ENCODE data around the gene DQX1.
"Not testable (repeated sequence)": the region's sequence is repeated elsewhere in the genome, so short reads cannot be mapped to it uniquely, and the experiment has no call there.

DQX1 gene

GRCh38 chr2:74497777-74498499 lies 28.1 kb downstream of the DQX1 start:
- in situ Hi-C loops (cut with HindIII; ENCODE audit: low sequenced_read_pairs) = no loop called here

DNA sequence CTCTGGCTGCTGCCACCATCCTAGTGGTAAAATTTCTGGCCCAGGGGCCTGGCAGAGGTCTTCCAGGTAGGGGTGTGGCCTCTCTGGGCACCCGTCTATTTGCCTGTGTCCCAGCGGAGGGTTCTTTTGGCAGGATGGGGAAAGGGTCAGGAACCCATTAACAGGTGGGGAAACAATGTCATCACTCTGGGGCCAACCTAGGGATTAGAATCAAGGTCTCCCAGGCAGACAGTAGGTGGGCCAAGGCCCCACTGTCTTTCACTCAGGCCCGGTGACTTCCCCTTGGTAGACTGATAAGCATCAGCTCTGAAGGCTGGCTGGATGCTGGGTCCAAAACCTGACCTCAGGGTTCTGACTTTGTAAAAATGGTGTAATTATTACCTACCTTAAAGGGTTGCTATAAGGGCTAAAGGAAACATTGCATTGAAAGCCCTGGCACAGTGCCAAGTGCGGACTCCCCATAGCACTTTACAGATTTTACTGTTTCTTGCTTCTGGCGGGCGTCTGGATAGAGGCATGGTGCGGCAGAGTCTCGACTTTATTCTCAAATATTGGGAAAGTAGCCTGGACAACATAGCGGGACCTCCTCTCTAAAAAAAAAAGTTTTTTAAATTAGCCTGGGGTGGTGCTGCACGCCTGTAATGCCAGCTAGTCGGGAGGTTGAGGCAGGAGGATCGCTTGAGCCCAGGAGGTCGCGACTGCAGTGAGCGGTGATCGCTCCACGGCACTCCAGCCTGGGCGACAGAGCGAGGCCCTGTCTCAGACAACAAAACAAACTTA lies 28.8 kb downstream of the DQX1 start:
- in situ Hi-C loops (cut with HindIII; ENCODE audit: low sequenced_read_pairs) = no loop called here

DNA sequence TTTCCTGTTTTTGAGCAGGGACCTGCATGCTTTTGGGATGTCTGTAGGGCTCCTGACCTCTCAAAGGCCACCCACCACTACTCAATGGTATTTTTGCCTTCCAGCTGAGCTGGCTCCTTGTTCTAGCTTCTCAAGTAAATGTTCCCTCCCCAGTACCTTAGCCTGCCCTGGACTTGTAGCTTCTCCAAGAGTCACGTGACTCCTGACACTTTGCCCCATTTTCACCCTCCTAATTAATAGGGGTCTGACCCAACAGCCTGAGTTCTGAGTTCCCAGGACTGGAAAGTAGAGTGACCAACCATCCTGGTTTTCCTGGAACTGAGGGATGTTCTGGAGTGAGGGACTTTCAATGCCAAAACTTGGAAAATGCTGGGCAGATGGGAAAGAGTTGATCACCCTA lies 30.6 kb downstream of the DQX1 start:
- in situ Hi-C loops (cut with HindIII; ENCODE audit: low sequenced_read_pairs) = no loop called here

DNA sequence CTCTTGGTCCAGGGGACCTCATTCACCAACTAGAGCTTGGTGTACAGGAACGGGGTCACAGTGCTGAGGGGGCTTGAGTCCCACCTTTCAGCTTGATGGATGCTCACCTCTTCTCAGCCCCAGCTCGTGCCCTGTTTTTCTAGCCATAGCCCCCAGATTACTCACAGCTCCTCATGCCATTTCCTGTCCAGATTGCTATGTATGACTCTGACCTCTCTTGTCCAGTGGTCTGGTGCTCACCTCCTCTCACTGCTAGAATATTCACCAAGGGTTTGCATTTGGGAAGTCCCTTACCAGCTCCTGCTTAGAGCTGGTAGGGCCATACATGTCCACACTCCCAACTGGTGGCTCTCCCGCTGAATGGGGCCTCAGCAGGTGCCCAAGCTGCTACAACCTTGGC lies 32.5 kb downstream of the DQX1 start:
- in situ Hi-C loops (cut with HindIII; ENCODE audit: low sequenced_read_pairs) = loop anchor here (5.0 kb wide), 1 partner anchor 94 kb away; no protein-coding TSS in a partner anchor

DNA sequence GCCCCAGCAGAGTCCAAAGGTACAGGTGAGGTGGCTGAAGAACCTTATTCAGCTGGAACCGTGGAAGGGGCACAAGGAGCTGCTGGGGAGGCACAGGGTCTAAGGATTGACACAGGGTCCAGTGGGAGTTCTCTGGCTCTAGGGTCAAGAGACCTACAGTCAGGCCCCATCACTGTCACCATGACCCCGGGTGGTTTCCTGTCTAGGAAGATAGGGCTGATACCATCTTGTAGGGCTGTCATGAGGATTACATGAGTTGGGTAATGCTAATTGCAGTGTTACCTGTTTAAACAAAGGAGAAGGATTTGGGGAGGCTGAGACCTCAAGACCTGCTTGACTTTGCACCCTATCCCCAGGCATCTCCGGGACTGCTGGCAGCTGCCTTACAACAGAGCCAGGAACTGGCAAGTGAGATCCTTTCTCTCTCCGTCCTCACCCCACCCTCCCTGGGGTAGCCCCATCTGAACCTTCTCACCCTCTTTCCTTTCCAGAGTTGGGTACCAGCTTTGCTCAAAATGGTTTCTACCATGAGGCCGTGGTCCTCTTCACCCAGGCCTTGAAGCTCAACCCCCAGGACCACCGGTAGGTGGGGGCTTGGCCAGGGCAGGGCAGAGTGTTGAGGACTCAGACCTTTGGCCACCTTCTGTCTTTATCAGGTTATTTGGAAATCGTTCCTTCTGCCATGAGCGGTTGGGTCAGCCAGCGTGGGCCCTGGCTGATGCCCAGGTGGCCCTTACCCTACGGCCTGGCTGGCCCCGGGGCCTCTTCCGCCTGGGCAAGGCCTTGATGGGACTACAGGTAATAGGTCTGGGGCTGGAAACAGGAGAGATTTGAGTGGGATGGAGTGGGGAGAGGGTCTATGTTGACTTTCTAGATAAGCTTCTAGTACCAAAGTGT lies 34.1 kb downstream of the DQX1 start:
- in situ Hi-C loops (cut with HindIII; ENCODE audit: low sequenced_read_pairs) = loop anchor here (5.0 kb wide), 1 partner anchor 95 kb away; no protein-coding TSS in a partner anchor

- in situ Hi-C loops (cut with HindIII; ENCODE audit: low sequenced_read_pairs) = loop anchor here (5.0 kb wide), 1 partner anchor 97 kb away; no protein-coding TSS in a partner anchor
Measured at GRCh38 chr2:74489906-74490305, 36.1 kb downstream of the DQX1 start.

DNA sequence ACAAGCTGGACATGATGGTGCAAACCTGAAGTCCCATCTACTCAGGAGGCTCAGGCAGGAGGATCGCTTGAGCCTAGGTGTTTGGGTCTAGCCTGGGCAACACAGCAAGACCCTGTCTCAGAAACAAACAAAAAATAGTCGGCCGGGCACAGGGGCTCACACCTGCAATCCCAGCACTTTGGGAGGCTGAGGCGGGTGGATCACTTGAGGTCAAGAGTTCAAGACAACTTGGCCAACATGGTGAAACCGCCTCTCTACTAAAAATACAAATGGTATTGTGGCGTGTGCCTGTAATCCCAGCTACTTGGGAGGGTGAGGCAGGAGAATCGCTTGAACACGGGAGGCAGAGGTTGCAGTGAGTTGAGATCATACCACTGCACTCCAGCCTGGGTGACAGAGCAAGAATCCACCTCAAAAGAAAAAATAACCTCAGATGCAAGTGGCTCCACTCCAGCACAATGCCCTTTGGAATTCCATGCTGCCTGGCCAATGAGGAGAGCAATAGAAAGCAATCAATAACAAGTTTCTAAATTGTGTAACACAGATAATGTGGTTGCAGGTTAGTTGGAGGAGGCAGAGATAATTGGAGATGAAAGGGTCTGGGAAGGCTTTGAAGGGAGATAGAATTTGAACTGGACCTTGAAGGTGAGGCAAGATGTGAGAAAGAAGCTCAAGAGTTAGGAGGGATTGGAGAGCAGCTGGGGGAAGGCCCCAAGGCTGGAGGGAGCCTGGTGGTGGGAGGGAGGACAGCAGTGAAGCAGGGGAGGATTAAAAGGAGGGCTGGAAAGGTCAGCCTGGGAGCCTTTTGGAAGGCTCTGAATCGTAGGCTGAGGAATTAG lies 37.2 kb downstream of the DQX1 start:
- in situ Hi-C loops (cut with HindIII; ENCODE audit: low sequenced_read_pairs) = no loop called here

- in situ Hi-C loops (cut with HindIII; ENCODE audit: low sequenced_read_pairs) = no loop called here
Measured at GRCh38 chr2:74486141-74486540, 39.9 kb downstream of the DQX1 start.

DNA sequence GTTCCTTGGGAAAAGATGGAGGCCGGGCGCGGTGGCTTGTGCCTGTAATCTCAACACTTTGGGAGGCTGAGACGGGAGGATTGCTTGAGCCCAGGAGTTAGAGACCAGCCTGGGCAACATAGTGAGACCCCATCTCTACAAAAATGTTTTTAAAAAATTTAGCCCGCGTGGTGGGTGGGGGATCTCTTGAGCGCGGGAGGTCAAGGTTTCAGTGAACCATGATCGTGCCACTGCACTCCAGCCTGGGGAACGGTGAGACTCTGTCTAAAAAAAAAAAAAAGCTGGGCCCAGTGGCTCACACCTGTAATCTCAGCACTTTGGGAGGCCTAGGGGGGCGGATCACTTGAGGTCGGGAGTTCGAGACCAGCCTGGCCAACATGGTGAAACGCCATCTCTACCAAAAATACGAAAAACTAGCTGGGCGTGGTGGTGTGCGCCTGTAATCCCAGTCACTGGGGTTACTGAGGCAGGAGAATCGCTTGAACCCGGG lies 42.3 kb downstream of the DQX1 start:
- in situ Hi-C loops (cut with HindIII; ENCODE audit: low sequenced_read_pairs) = not testable (repeated sequence)

- in situ Hi-C loops (cut with HindIII; ENCODE audit: low sequenced_read_pairs) = no loop called here
Measured at GRCh38 chr2:74482801-74483674, 43.0 kb downstream of the DQX1 start, which contains the start of the genes CCDC142 and TTC31. TSS of gene CCDC142 (minus strand) at chr2:74482998. CDS start at chr2:74482837, 161 bp downstream. TSS of gene TTC31 (plus strand) at chr2:74483081. CDS start at chr2:74483096, 15 bp downstream.

DNA sequence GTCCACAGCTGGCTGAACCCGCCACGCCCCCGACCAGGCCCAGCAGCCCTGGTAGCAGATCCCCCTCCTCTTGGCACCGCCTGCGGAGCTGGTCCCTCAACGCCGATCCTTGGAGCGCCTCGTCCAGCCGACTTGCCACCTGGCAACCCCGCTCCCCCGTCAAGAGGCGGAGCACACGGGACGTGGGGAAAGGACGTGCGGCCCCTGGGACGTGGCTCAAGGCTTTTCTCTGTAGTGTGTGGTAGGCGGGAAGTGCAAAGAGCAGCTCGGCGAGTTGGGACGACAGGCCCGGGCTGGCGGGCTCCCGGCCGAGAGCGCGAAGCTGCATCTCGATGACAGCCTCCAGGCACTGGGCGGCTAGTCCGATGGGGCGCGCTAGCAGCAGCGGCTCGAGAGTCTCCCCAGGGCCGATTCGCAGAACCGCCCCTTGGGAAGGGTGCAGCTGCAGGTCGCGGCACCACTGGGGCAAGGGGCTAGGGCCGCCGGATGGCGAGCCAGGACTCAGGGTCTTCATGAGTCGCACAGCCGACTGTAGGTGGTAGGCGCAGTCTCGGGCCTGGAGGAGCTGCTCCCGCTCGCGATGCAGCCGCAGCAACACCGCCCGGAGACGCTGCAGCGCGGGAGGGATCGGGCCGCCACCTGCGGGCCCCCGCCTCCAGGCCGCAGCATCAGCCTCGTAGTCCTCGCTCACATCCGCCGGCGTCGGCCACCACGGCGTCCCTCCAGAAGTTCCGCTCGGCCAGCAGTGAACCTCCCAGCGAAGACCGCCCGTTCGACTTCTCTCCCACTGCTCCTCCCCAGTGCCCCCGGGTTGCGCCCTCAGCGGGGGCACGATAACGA lies 43.9 kb downstream of the DQX1 start:
- in situ Hi-C loops (cut with HindIII; ENCODE audit: low sequenced_read_pairs) = no loop called here

DNA sequence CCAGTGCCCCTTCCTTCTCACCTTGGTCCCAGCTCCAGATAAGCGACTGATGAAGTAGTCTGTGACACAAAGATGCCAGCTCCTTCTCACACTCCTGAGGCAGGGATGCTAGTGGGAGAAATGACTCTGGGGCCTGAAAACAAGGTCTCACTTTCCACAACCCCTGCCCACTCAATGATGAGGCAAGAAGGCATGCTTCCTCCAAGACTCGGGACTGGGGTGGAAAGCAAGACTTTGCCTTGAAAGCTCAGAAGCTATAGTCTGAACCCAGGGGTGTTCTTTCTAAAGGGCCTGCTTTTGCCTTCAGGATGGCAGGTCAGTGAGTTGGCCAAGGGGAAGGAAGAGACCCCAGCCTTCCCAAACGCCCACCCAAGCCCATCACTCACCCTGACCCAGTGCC lies 44.6 kb downstream of the DQX1 start:
- in situ Hi-C loops (cut with HindIII; ENCODE audit: low sequenced_read_pairs) = no loop called here

DNA sequence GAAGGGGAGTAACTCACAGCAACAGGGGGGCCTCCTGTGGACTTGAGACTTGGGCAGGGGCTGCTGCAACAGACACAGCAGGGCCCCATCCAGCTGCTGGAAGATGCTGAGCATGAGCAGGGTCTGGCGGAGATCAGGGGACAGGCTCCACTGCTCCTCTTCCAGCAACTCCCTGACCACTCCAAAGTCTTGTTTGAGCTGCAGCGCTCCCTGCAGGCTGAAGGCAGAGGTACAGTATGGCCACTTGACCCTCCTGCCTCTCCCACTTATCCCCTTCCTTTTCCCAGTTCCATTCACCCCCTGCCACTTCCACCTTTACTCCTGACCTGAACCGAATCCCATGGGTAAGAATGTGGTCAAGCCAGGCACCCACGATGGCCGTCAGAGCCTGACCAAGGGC lies 51.1 kb downstream of the DQX1 start:
- in situ Hi-C loops (cut with HindIII; ENCODE audit: low sequenced_read_pairs) = no loop called here

DNA sequence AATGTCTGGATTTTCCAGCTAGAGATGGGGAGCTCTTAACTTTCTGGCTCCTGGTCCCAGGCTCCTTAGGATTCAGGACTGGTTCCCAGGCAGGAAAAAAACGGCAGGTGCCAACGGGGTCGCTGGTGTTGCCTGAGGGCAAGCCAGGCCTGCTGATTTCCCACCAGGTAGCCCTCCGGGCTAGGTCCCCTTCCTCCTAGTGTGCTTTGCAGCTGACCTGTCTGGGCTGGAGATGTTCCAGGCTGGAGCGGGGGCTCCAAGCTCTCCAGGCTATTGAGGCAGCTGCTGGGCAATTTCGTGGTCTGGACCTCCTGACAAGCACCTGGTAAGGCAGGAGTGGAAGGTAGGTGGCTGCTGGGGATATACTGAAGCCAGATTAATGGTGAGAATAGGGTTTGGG lies 51.5 kb downstream of the DQX1 start:
- in situ Hi-C loops (cut with HindIII; ENCODE audit: low sequenced_read_pairs) = no loop called here

- in situ Hi-C loops (cut with HindIII; ENCODE audit: low sequenced_read_pairs) = no loop called here
Measured at GRCh38 chr2:74472945-74473258, 53.1 kb downstream of the DQX1 start.

DNA sequence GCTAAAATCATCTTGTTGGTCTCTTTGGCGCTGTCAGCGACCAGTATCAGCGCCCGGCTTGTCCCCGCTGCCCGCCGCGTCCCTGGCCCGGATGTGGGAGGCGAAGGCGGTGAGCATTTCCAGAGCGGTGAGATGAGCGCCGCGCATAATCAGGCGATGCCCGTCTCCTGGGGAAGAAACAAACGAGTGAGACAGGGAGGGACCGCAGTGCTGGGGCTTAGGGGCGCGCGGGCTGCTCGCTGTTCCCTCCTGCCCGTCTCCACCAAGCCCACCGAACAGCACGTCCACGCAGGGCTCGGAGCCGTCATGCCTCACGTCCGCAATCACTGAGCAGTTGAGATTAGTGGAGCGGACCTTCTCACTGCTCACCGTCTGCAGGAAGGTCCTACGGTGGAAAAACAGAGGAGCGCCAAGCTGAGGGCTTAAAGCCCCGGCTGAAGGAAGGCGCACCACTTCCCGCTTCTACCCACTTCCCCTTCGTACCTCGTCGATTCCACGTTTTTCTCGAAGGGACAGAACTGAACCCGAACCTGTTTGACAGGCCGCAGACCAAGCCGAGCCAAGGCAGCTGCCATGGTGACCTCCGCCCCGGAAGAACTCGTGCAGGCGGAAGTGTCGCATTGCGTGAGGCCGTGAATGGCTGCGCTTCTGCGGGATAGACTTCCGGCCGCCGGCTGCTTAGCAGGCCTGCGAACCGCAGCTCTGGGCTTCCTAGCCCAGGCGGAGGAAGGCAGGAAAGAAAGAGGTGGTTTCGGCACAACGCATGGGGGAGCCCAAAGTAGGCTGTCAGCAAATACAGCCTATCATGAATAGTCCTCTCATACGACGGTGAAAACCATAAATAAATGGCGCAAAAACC lies 53.7 kb downstream of the DQX1 start, which contains the start of gene MRPL53:
Gene MRPL53, minus strand, starts transcription at position 595 of the 859 bp plus-strand sequence. Its CDS starts 20 bp downstream, at position 575.
- in situ Hi-C loops (cut with HindIII; ENCODE audit: low sequenced_read_pairs) = no loop called here

Data from endothelial cell of hepatic sinusoid (primary cell).